CD14-positive monocyte (primary cell): ENCODE results near the gene KCNMA1. TPM values are rescaled to one million over a fixed set of nuclear protein-coding genes. Genes with fewer than 3 reads are reported as not detected.

ENCODE experiments used
- DNase-seq, 3 donors: peaks; one replicate each; pipeline ENCODE4 v3.0.0-alpha.2; 2011 to 2022
- H2AFZ ChIP-seq: 2 replicates; pipeline ENCODE4 v1.6.0; 2012; ENCODE audit warnings: mild to moderate bottlenecking, low read depth, low read length, inconsistent platforms; ENCODE audit not compliant: insufficient read depth, poor library complexity, severe bottlenecking
- H3K27ac ChIP-seq, 2 donors: 1 replicate in 1 of 2; 2 replicates in 1 of 2; pipeline ENCODE4 v1.5.1; 2012 to 2013; ENCODE audit warnings: low read length in 2 of 2, control low read depth in 1 of 2, inconsistent platforms in 1 of 2, low read depth in 1 of 2, mild to moderate bottlenecking in 1 of 2
- H3K27me3 ChIP-seq, 2 donors: one replicate each; pipeline versions ENCODE4 v1.6.0 to v1.6.1; 2011 to 2013; ENCODE audit warnings: low read length in 2 of 2; ENCODE audit not compliant: control insufficient read depth in 2 of 2, insufficient read depth in 2 of 2
- H3K36me3 ChIP-seq, 2 donors: replicated peaks in 1 of 2; 1 replicate in 1 of 2; 2 replicates in 1 of 2; pipeline versions ENCODE4 v1.5.1 to v1.6.1; 2012 to 2013; ENCODE audit warnings: low read length in 2 of 2, control low read depth in 1 of 2, inconsistent platforms in 1 of 2, mild to moderate bottlenecking in 1 of 2; ENCODE audit not compliant: insufficient read depth in 2 of 2, control insufficient read depth in 1 of 2
- H3K4me1 ChIP-seq, 2 donors: 1 replicate in 1 of 2; 2 replicates in 1 of 2; pipeline versions ENCODE4 v1.5.1 to v1.6.1; 2012 to 2013; ENCODE audit warnings: low read length in 2 of 2, control low read depth in 1 of 2, inconsistent platforms in 1 of 2, mild to moderate bottlenecking in 1 of 2, moderate library complexity in 1 of 2; ENCODE audit not compliant: insufficient read depth in 2 of 2, control insufficient read depth in 1 of 2
- H3K4me2 ChIP-seq: replicated peaks from 2 replicates; pipeline ENCODE3; 2012; ENCODE audit warnings: low read length, moderate library complexity, mild to moderate bottlenecking; ENCODE audit not compliant: poor library complexity, severe bottlenecking; ENCODE audit errors: extremely low read depth
- H3K4me3 ChIP-seq, 3 experiments: fragments of 200-600 bp in 1 of 3; sonication (generic) in 1 of 3; replicated peaks in 1 of 3; 1 replicate in 2 of 3; 2 replicates in 1 of 3; pipeline ENCODE4 v1.5.1; 2011 to 2013; ENCODE audit warnings: low read length in 3 of 3, mild to moderate bottlenecking in 3 of 3, control low read depth in 2 of 3, low read depth in 2 of 3, inconsistent platforms in 1 of 3, moderate library complexity in 1 of 3
- H3K79me2 ChIP-seq: 2 replicates; pipeline ENCODE4 v1.6.0; 2012; ENCODE audit warnings: mild to moderate bottlenecking, control low read depth, inconsistent platforms, low read length, moderate library complexity; ENCODE audit not compliant: insufficient read depth
- H3K9ac ChIP-seq: 2 replicates; pipeline ENCODE4 v1.6.0; 2017; ENCODE audit warnings: low read length, mild to moderate bottlenecking; ENCODE audit not compliant: insufficient read depth, poor library complexity, severe bottlenecking
- H3K9me3 ChIP-seq, 2 donors: replicated peaks in 1 of 2; 1 replicate in 1 of 2; 2 replicates in 1 of 2; pipeline versions ENCODE4 v1.5.1 to v1.6.1; 2012 to 2013; ENCODE audit warnings: low read length in 2 of 2, control low read depth in 1 of 2; ENCODE audit not compliant: control insufficient read depth in 1 of 2, insufficient read depth in 1 of 2
- H4K20me1 ChIP-seq: 2 replicates; pipeline ENCODE4 v1.6.0; 2012; ENCODE audit warnings: mild to moderate bottlenecking, low read length, control low read depth, moderate library complexity; ENCODE audit not compliant: insufficient read depth
- H3K27ac Mint-ChIP-seq, 7 donors: one replicate each; pipeline ENCODE4 v1.8.0; 2020; ENCODE audit warnings: mild to moderate bottlenecking in 7 of 7, mixed read lengths in 7 of 7, moderate library complexity in 6 of 7, inconsistent platforms in 2 of 7
- H3K27me3 Mint-ChIP-seq, 3 donors: one replicate each; pipeline ENCODE4 v1.8.0; 2021 to 2022; ENCODE audit warnings: low read depth in 3 of 3, mild to moderate bottlenecking in 3 of 3, mixed read lengths in 3 of 3, moderate library complexity in 3 of 3, inconsistent platforms in 1 of 3
- H3K36me3 Mint-ChIP-seq, 2 donors: one replicate each; pipeline ENCODE4 v1.8.0; 2020; ENCODE audit warnings: mixed read lengths in 2 of 2, inconsistent platforms in 1 of 2, mild to moderate bottlenecking in 1 of 2
- H3K4me1 Mint-ChIP-seq: one replicate; pipeline ENCODE4 v1.8.0; 2020; ENCODE audit warnings: mild to moderate bottlenecking, mixed read lengths
- H3K4me3 Mint-ChIP-seq, 2 donors: one replicate each; pipeline ENCODE4 v1.8.0; 2020; ENCODE audit warnings: mild to moderate bottlenecking in 2 of 2, mixed read lengths in 2 of 2, moderate library complexity in 1 of 2
- H3K9me3 Mint-ChIP-seq, 7 donors: one replicate each; pipeline ENCODE4 v1.8.0; 2020 to 2022; ENCODE audit warnings: mixed read lengths in 7 of 7, mild to moderate bottlenecking in 6 of 7, moderate library complexity in 6 of 7, inconsistent platforms in 2 of 7
- WGBS: methylation state at CpG from one replicate; pipeline ENCODE4 v1.1.5; 2013; ENCODE audit warnings: missing lambda C conversion rate; ENCODE audit not compliant: insufficient coverage; 5-methylcytosine and 5-hydroxymethylcytosine counted together
- intact Hi-C, 2 donors: fragments of 100-400 bp; cut with micrococcal nuclease; formaldehyde crosslinking; loops; one replicate each; pipeline versions ENCODE4 v1.15.0 to v1.15.1; 2023
- polyA plus RNA-seq, 3 donors: library from polyadenylated mRNA; depleted of rRNA in 1 of 3; unstranded in 2 of 3; stranded (reverse) in 1 of 3; fragments of 300-500 nt in 2 of 3; fragments of >200 nt in 1 of 3; fragmentation: Illumina TruSeq in 2 of 3; gene quantifications; 1 replicate in 2 of 3; 2 replicates in 1 of 3; pipeline ENCODE4 v1.2.3, GENCODE V29; 2012 to 2021
- TF ChIP-seq, protein P1 (sequence below): fragments of 200-600 bp; IDR thresholded peaks from one replicate; pipeline ENCODE4 v1.8.0; 2022; ENCODE audit warnings: antibody characterized with exemption, mild to moderate bottlenecking

Gene KCNMA1
- polyA plus RNA-seq, 3 donors = 0.11 to 1.0 TPM; not detected in 1

GRCh38 chr10:77648472-77648871 lies 10.9 kb upstream of the KCNMA1 start:
- Histone ChIP-seq H3K4me3 (no peak overlapping the region), H3K79me2 (no peaks in the 10 kb centered on the region), H3K9me3 (peaks cover 0 to 4% of the 10 kb centered on the region in 2 donors), H3K36me3 (no peaks in the 10 kb centered on the region), H2AFZ (no peak overlapping the region), H3K9ac (no peak overlapping the region), H3K27ac (no peak overlapping the region), H3K4me1 (no peaks in the 10 kb centered on the region), H3K27me3 (peaks cover 0 to under 1% of the 10 kb centered on the region in 2 donors), H3K4me2 (no peak overlapping the region), H4K20me1 (no peaks in the 10 kb centered on the region)
- H3K9me3 Mint-ChIP-seq = peaks cover 0 to 14% (median 11%) of the 10 kb centered on the region in 7 donors
- H3K4me3 Mint-ChIP-seq = no peak overlapping the region
- TF ChIP-seq, protein P1, sequence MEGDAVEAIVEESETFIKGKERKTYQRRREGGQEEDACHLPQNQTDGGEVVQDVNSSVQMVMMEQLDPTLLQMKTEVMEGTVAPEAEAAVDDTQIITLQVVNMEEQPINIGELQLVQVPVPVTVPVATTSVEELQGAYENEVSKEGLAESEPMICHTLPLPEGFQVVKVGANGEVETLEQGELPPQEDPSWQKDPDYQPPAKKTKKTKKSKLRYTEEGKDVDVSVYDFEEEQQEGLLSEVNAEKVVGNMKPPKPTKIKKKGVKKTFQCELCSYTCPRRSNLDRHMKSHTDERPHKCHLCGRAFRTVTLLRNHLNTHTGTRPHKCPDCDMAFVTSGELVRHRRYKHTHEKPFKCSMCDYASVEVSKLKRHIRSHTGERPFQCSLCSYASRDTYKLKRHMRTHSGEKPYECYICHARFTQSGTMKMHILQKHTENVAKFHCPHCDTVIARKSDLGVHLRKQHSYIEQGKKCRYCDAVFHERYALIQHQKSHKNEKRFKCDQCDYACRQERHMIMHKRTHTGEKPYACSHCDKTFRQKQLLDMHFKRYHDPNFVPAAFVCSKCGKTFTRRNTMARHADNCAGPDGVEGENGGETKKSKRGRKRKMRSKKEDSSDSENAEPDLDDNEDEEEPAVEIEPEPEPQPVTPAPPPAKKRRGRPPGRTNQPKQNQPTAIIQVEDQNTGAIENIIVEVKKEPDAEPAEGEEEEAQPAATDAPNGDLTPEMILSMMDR = no peak
- WGBS = no CpG with 5 or more reads among the region's 1 CpG
- DNase-seq = no peak
- peaks cover 2 to 13% (median 11%) of the 10 kb centered on the region in 3 donors for H3K27me3 Mint-ChIP-seq
- no peak overlapping the region for H3K27ac Mint-ChIP-seq
- no peaks in the 10 kb centered on the region for H3K4me1 Mint-ChIP-seq
- no peaks in the 10 kb centered on the region for H3K36me3 Mint-ChIP-seq
- intact Hi-C loops = no loop called here

- H3K36me3 ChIP-seq = no peaks in the 10 kb centered on the region
- no peak overlapping the region for H3K9ac ChIP-seq
- Mint-ChIP-seq H3K4me1 (no peaks in the 10 kb centered on the region), H3K9me3 (peaks cover 0 to 6% (median 4%) of the 10 kb centered on the region in 7 donors), H3K4me3 (no peak overlapping the region), H3K27ac (no peak overlapping the region), H3K36me3 (no peaks in the 10 kb centered on the region), H3K27me3 (peaks cover 4 to 12% (median 12%) of the 10 kb centered on the region in 3 donors)
- H3K4me2 ChIP-seq = no peak overlapping the region
- intact Hi-C loops = no loop called here
- no peak for DNase-seq
- H3K9me3 ChIP-seq = peaks cover 0 to 1% of the 10 kb centered on the region in 2 donors
- H3K27me3 ChIP-seq = no peaks in the 10 kb centered on the region
- no peaks in the 10 kb centered on the region for H3K79me2 ChIP-seq
- H3K27ac ChIP-seq = no peak overlapping the region
- H3K4me3 ChIP-seq = no peak overlapping the region
- no peaks in the 10 kb centered on the region for H3K4me1 ChIP-seq
- no peak overlapping the region for H2AFZ ChIP-seq
- no CpG with 5 or more reads among the region's 4 CpGs for WGBS
- no peaks in the 10 kb centered on the region for H4K20me1 ChIP-seq
- TF ChIP-seq, protein P1 = no peak
Measured at GRCh38 chr10:77647543-77648293, 10.1 kb upstream of the KCNMA1 start.
